Keratinocyte (primary cell): ENCODE data around the gene UBE2N. TPM values are rescaled to one million over a fixed set of nuclear protein-coding genes. Genes with fewer than 3 reads are reported as not detected.

Experiments
- DNase-seq: peaks from one replicate; pipeline ENCODE4 v3.0.0-alpha.2; 2011; ENCODE audit warnings: low read depth, missing footprints, low spot score
- FAIRE-seq: peaks from 2 replicates; lab custom pipeline; 2011; peaks lifted over from hg19 to GRCh38; lab: Jason Lieb, UNC
- H2AFZ ChIP-seq: 2 replicates; pipeline ENCODE4 v1.6.0; 2012; ENCODE audit warnings: low read length, control low read depth, inconsistent platforms; ENCODE audit not compliant: control insufficient read depth
- H3K27ac ChIP-seq: 2 replicates; pipeline ENCODE4 v1.5.1; 2011; ENCODE audit warnings: low read length; ENCODE audit not compliant: control insufficient read depth, insufficient read depth
- H3K27me3 ChIP-seq: 3 replicates; pipeline ENCODE4 v1.6.0; 2011; ENCODE audit warnings: low read length; ENCODE audit not compliant: control insufficient read depth, insufficient read depth; ENCODE audit errors: extremely low read depth
- H3K36me3 ChIP-seq, 2 experiments: 2 replicates in 1 of 2; 3 replicates in 1 of 2; pipeline ENCODE4 v1.5.1; 2011; ENCODE audit warnings: low read length in 2 of 2, mild to moderate bottlenecking in 1 of 2; ENCODE audit not compliant: control insufficient read depth in 2 of 2, insufficient read depth in 2 of 2; ENCODE audit errors: extremely low read depth in 1 of 2
- H3K4me1 ChIP-seq: 3 replicates; pipeline ENCODE4 v1.5.1; 2011; ENCODE audit warnings: low read length; ENCODE audit not compliant: control insufficient read depth, insufficient read depth; ENCODE audit errors: extremely low read depth
- H3K4me2 ChIP-seq: 3 replicates; pipeline ENCODE4 v1.6.0; 2011; ENCODE audit warnings: low read depth, low read length; ENCODE audit not compliant: control insufficient read depth, insufficient read depth; ENCODE audit errors: extremely low read depth
- H3K4me3 ChIP-seq, 3 experiments: fragments of 200-600 bp in 1 of 3; sonication (generic) in 1 of 3; 2 replicates in 2 of 3; 3 replicates in 1 of 3; pipeline ENCODE4 v1.5.1; 2011 to 2016; ENCODE audit warnings: low read length in 3 of 3, mild to moderate bottlenecking in 3 of 3, control low read depth in 2 of 3, inconsistent platforms in 1 of 3, low read depth in 1 of 3, mixed read lengths in 1 of 3, mixed run types in 1 of 3, moderate library complexity in 1 of 3; ENCODE audit not compliant: control insufficient read depth in 2 of 3, insufficient read depth in 2 of 3; ENCODE audit errors: extremely low read depth in 1 of 3
- H3K79me2 ChIP-seq: 2 replicates; pipeline ENCODE4 v1.6.0; 2012; ENCODE audit warnings: low read length; ENCODE audit not compliant: control insufficient read depth, insufficient read depth
- H3K9ac ChIP-seq: 3 replicates; pipeline ENCODE4 v1.6.0; 2011; ENCODE audit warnings: low read length; ENCODE audit not compliant: control insufficient read depth, insufficient read depth; ENCODE audit errors: extremely low read depth
- H3K9me1 ChIP-seq: 3 replicates; pipeline ENCODE4 v1.6.0; 2011; ENCODE audit warnings: low read length; ENCODE audit not compliant: control insufficient read depth, insufficient read depth; ENCODE audit errors: extremely low read depth
- H3K9me3 ChIP-seq: 2 replicates; pipeline ENCODE4 v1.5.1; 2012; ENCODE audit warnings: low read depth, low read length; ENCODE audit not compliant: control insufficient read depth
- H4K20me1 ChIP-seq: 3 replicates; pipeline ENCODE4 v1.6.0; 2011; ENCODE audit warnings: low read length; ENCODE audit not compliant: control insufficient read depth, insufficient read depth; ENCODE audit errors: extremely low read depth
- CTCF ChIP-seq, 3 experiments: IDR thresholded peaks in 1 of 3; conservative IDR thresholded peaks in 1 of 3; optimal IDR thresholded peaks in 1 of 3; 2 replicates in 2 of 3; 3 replicates in 1 of 3; pipeline versions ENCODE3 to v1.5.1; 2011; ENCODE audit warnings: low read length in 3 of 3, mild to moderate bottlenecking in 3 of 3, moderate library complexity in 2 of 3, control low read depth in 1 of 3, inconsistent platforms in 1 of 3; ENCODE audit not compliant: insufficient read depth in 2 of 3; ENCODE audit errors: extremely low read depth in 1 of 3
- EZH2 ChIP-seq: IDR thresholded peaks from one replicate; pipeline ENCODE4 v1.6.1; 2012; ENCODE audit warnings: inconsistent platforms, mild to moderate bottlenecking, low read length, moderate library complexity
- dilution Hi-C: fragments of 300-500 bp; cut with MboI; formaldehyde crosslinking; loops from one replicate; pipeline ENCODE4 v1.7.0; 2020; ENCODE audit warnings: low sequenced_read_pairs; ENCODE audit not compliant: extremely low pct_ligation_motif_present
- polyA plus RNA-seq, 5 experiments: library from polyadenylated mRNA; depleted of rRNA in 3 of 5; stranded (reverse) in 3 of 5; stranded (forward) in 1 of 5; unstranded in 1 of 5; fragments of >200 nt; gene quantifications; 1 replicate in 1 of 5; 2 replicates in 3 of 5; 3 replicates in 1 of 5; pipeline versions ENCODE4 v1.2.1 to v1.2.3, GENCODE V29; 2011 to 2012; ENCODE audit warnings: missing spikeins in 2 of 5, low read depth in 1 of 5, low replicate concordance in 1 of 5

UBE2N gene
- polyA plus RNA-seq, 1 donor (not counting 4 experiments of a cell fraction or from before 2014, with no cell fraction given) = 218 TPM

- Histone ChIP-seq H3K27ac (no peak overlapping the region), H3K9me1 (no peaks in the 10 kb centered on the region), H3K4me1 (peaks cover 6% of the 10 kb centered on the region), H4K20me1 (no peaks in the 10 kb centered on the region), H3K9ac (no peak overlapping the region), H3K27me3 (no peaks in the 10 kb centered on the region), H3K4me3 (no peak overlapping the region), H3K4me2 (no peak overlapping the region), H3K9me3 (no peaks in the 10 kb centered on the region), H3K36me3 (no peaks in the 10 kb centered on the region), H3K79me2 (no peaks in the 10 kb centered on the region), H2AFZ (no peak overlapping the region)
- DNase-seq (no peak), FAIRE-seq (no peak)
- TF ChIP-seq CTCF (optimal IDR thresholded peaks at IDR 0.05 in 1 of 3, IDR thresholded peaks at IDR 0.05 in 1 of 3, conservative IDR thresholded peaks at IDR 0.05 in 1 of 3; ENCODE audit: extremely low read depth in 1 of 3, insufficient read depth in 2 of 3, low read length in 3 of 3) (no peak), EZH2 (no peak)
- dilution Hi-C loops = no loop called here
Measured at GRCh38 chr12:93448796-93449195, 7.0 kb upstream of the UBE2N start.

- Histone ChIP-seq H3K9me1 (no peaks in the 10 kb centered on the region), H3K4me3 (no peak overlapping the region), H2AFZ (no peak overlapping the region), H3K9me3 (no peaks in the 10 kb centered on the region), H3K27me3 (no peaks in the 10 kb centered on the region), H3K79me2 (no peaks in the 10 kb centered on the region), H3K9ac (no peak overlapping the region), H3K27ac (no peak overlapping the region), H3K4me1 (peaks cover 16% of the 10 kb centered on the region), H3K4me2 (no peak overlapping the region), H4K20me1 (no peaks in the 10 kb centered on the region), H3K36me3 (no peaks in the 10 kb centered on the region)
- DNase-seq (no peak), FAIRE-seq (no peak)
- TF ChIP-seq EZH2 = no peak
- TF ChIP-seq CTCF (optimal IDR thresholded peaks at IDR 0.05 in 1 of 3, IDR thresholded peaks at IDR 0.05 in 1 of 3, conservative IDR thresholded peaks at IDR 0.05 in 1 of 3; ENCODE audit: extremely low read depth in 1 of 3, insufficient read depth in 2 of 3, low read length in 3 of 3) = no peak
- dilution Hi-C loops = no loop called here
Measured at GRCh38 chr12:93447555-93448290, 6.0 kb upstream of the UBE2N start.
